Smooth muscle cell (in vitro differentiated cells): ENCODE measurements around the gene BRCA2. TPM values are rescaled to one million over a fixed set of nuclear protein-coding genes. Genes with fewer than 3 reads are reported as not detected.

ENCODE experiments used
- DNase-seq: peaks from one replicate; lab custom pipeline; 2025; ENCODE audit not compliant: unreplicated experiment; lab: John Stamatoyannopoulos, UW
- H2AFZ ChIP-seq: fragments of 200-600 bp; sonication (generic); 2 replicates; pipeline ENCODE4 v1.6.0; 2016; ENCODE audit warnings: antibody characterized with exemption, low read depth, mild to moderate bottlenecking
- H3F3A ChIP-seq: fragments of 200-600 bp; sonication (generic); 2 replicates; pipeline ENCODE4 v1.6.0; 2017; ENCODE audit warnings: antibody characterized with exemption, low read depth
- H3K27ac ChIP-seq: fragments of 200-600 bp; sonication (generic); 2 replicates; pipeline ENCODE4 v1.5.1; 2016; ENCODE audit warnings: low read depth, mild to moderate bottlenecking
- H3K27me3 ChIP-seq: fragments of 200-600 bp; sonication (generic); 2 replicates; pipeline ENCODE4 v1.6.1; 2016; ENCODE audit warnings: low read depth, mild to moderate bottlenecking
- H3K36me3 ChIP-seq: fragments of 200-600 bp; sonication (generic); 2 replicates; pipeline ENCODE4 v1.5.1; 2016; ENCODE audit warnings: low read depth
- H3K4me1 ChIP-seq: fragments of 200-600 bp; sonication (generic); 2 replicates; pipeline ENCODE4 v1.5.1; 2016; ENCODE audit warnings: low read depth
- H3K4me2 ChIP-seq: fragments of 200-600 bp; sonication (generic); 2 replicates; pipeline ENCODE4 v1.6.0; 2016; ENCODE audit warnings: mild to moderate bottlenecking
- H3K4me3 ChIP-seq: fragments of 200-600 bp; sonication (generic); 2 replicates; pipeline ENCODE4 v1.5.1; 2016; ENCODE audit warnings: mild to moderate bottlenecking
- H3K79me2 ChIP-seq: fragments of 200-600 bp; sonication (generic); 2 replicates; pipeline ENCODE4 v1.6.0; 2016; ENCODE audit warnings: low read depth, mild to moderate bottlenecking
- H3K9ac ChIP-seq: fragments of 200-600 bp; sonication (generic); 2 replicates; pipeline ENCODE4 v1.6.0; 2016; ENCODE audit warnings: low read depth
- H3K9me3 ChIP-seq: fragments of 200-600 bp; sonication (generic); replicated peaks from 2 replicates; pipeline ENCODE4 v1.5.1; 2016; ENCODE audit warnings: low read depth
- H4K20me1 ChIP-seq: fragments of 200-600 bp; sonication (generic); 2 replicates; pipeline ENCODE4 v1.6.0; 2016; ENCODE audit warnings: low read depth
- CTCF ChIP-seq: fragments of 200-600 bp; sonication (generic); IDR thresholded peaks from 2 replicates; pipeline ENCODE4 v1.5.1; 2017; ENCODE audit warnings: borderline replicate concordance, mild to moderate bottlenecking, antibody characterized with exemption; ENCODE audit not compliant: insufficient read depth, poor library complexity, severe bottlenecking
- WGBS: methylation state at CpG from one replicate; pipeline ENCODE4 v1.1.7; 2016; ENCODE audit warnings: low lambda C conversion rate; 5-methylcytosine and 5-hydroxymethylcytosine counted together
- polyA plus RNA-seq: library from polyadenylated mRNA; unstranded; fragments of >200 nt; fragmentation: Nextera tagmentation; extraction: Ambion mirVana; gene quantifications from 2 replicates; pipeline ENCODE4 v1.2.1, GENCODE V29; 2016
- total RNA-seq: library from RNA; depleted of rRNA; stranded (reverse); fragments of >200 nt; gene quantifications from 2 replicates; pipeline ENCODE4 v1.2.3, GENCODE V29; 2014

The BRCA2 gene
- total and polyA plus RNA-seq, 2 experiments from 2014 or later = 1.7 to 4.4 TPM

- Histone ChIP-seq H3K79me2 (no peaks in the 10 kb centered on the region), H3K27ac (no peak overlapping the region), H3K36me3 (no peaks in the 10 kb centered on the region), H3K4me1 (no peaks in the 10 kb centered on the region), H3K27me3 (peaks cover 41% of the 10 kb centered on the region), H3K4me2 (no peak overlapping the region), H3K9me3 (no peaks in the 10 kb centered on the region), H3F3A (no peaks in the 10 kb centered on the region), H3K4me3 (no peak overlapping the region), H4K20me1 (no peaks in the 10 kb centered on the region), H3K9ac (no peak overlapping the region), H2AFZ (no peak overlapping the region)
- no peak for DNase-seq
- 100% methylated on average over 1 of the region's 1 CpG for WGBS
- no peak for TF ChIP-seq CTCF
These were observed 14.4 kb upstream of the BRCA2 start for GRCh38 chr13:32300920-32301319.

GRCh38 chr13:32302461-32302860 is 12.8 kb upstream of the BRCA2 start:
- no peaks in the 10 kb centered on the region for H3K9me3 ChIP-seq
- no peak overlapping the region for H3K9ac ChIP-seq
- H3K4me2 ChIP-seq = no peak overlapping the region
- no peak overlapping the region for H3K4me3 ChIP-seq
- 85% methylated on average over 2 of the region's 2 CpGs for WGBS
- H3F3A ChIP-seq = no peaks in the 10 kb centered on the region
- no peaks in the 10 kb centered on the region for H3K79me2 ChIP-seq
- no peak overlapping the region for H3K27ac ChIP-seq
- no peaks in the 10 kb centered on the region for H3K36me3 ChIP-seq
- H4K20me1 ChIP-seq = no peaks in the 10 kb centered on the region
- no peak overlapping the region for H2AFZ ChIP-seq
- DNase-seq = no peak
- no peak for TF ChIP-seq CTCF
- H3K4me1 ChIP-seq = no peaks in the 10 kb centered on the region
- peaks cover 41% of the 10 kb centered on the region for H3K27me3 ChIP-seq

GRCh38 chr13:32305646-32306045 is 9.7 kb upstream of the BRCA2 start:
- Histone ChIP-seq H3F3A (no peaks in the 10 kb centered on the region), H3K4me3 (no peak overlapping the region), H3K79me2 (no peaks in the 10 kb centered on the region), H3K27ac (no peak overlapping the region), H2AFZ (no peak overlapping the region), H3K36me3 (no peaks in the 10 kb centered on the region), H3K9me3 (no peaks in the 10 kb centered on the region), H3K27me3 (peaks cover 13% of the 10 kb centered on the region), H3K9ac (no peak overlapping the region), H4K20me1 (no peaks in the 10 kb centered on the region), H3K4me1 (no peaks in the 10 kb centered on the region), H3K4me2 (no peak overlapping the region)
- TF ChIP-seq CTCF = no peak
- DNase-seq = no peak

GRCh38 chr13:32309312-32310133 is 5.8 kb upstream of the BRCA2 start:
- H3K9me3 ChIP-seq = no peaks in the 10 kb centered on the region
- no peak overlapping the region for H3K4me2 ChIP-seq
- TF ChIP-seq CTCF = no peak
- H3K4me1 ChIP-seq = no peaks in the 10 kb centered on the region
- no peak overlapping the region for H3K4me3 ChIP-seq
- H3K27ac ChIP-seq = no peak overlapping the region
- H3K36me3 ChIP-seq = no peaks in the 10 kb centered on the region
- no peak overlapping the region for H3K9ac ChIP-seq
- DNase-seq = no peak
- peak overlapping the region; percentile 15 for H2AFZ ChIP-seq
- WGBS = 68% methylated on average over 10 of the region's 10 CpGs
- no peaks in the 10 kb centered on the region for H4K20me1 ChIP-seq
- no peaks in the 10 kb centered on the region for H3K27me3 ChIP-seq
- no peaks in the 10 kb centered on the region for H3F3A ChIP-seq
- no peaks in the 10 kb centered on the region for H3K79me2 ChIP-seq
